ENCODE measurements around the gene SELL.
"Not testable (repeated sequence)": the region's sequence is repeated elsewhere in the genome, so short reads cannot be mapped to it uniquely, and the experiment has no call there.

Gene SELL

GRCh38 chr1:169662680-169663079 is 48.7 kb downstream of the SELL start:
- H3K79me2 ChIP-seq (ENCODE audit: control insufficient read depth, insufficient read depth, low read length); H3K27ac ChIP-seq (ENCODE audit: low read depth, low read length); H3K18ac ChIP-seq (ENCODE audit: low read length); H3K23ac ChIP-seq (ENCODE audit: low read length); H3K4me1 ChIP-seq (ENCODE audit: control insufficient read depth, low read depth, low read length); H2AK5ac ChIP-seq (ENCODE audit: low read length); H3K9ac ChIP-seq (ENCODE audit: low read length); H3K27me3 ChIP-seq (ENCODE audit: insufficient read depth, low read length, poor library complexity); H3K56ac ChIP-seq (ENCODE audit: low read length); DNase-seq; H3K36me3 ChIP-seq (ENCODE audit: control insufficient read depth, insufficient read depth, low read length); H3K4ac ChIP-seq (ENCODE audit: low read depth, low read length); H3K79me1 ChIP-seq (ENCODE audit: low read length); H2BK15ac ChIP-seq (replicated peaks; ENCODE audit: low read depth); H2BK120ac ChIP-seq (ENCODE audit: low read depth, low read length); H3K4me2 ChIP-seq (ENCODE audit: low read length); H3K4me3 ChIP-seq (ENCODE audit: low read length); H4K5ac ChIP-seq (ENCODE audit: low read length); H2BK5ac ChIP-seq (ENCODE audit: low read length); H4K8ac ChIP-seq (ENCODE audit: low read depth, low read length): not testable (repeated sequence)
- no CpG with 5 or more reads among the region's 8 CpGs for WGBS (ENCODE audit: extremely low coverage, insufficient coverage, low lambda C conversion rate)

- not testable (repeated sequence) for H3K4me3 ChIP-seq (ENCODE audit: low read length); H3K4me1 ChIP-seq (ENCODE audit: control insufficient read depth, low read depth, low read length); H3K36me3 ChIP-seq (ENCODE audit: control insufficient read depth, insufficient read depth, low read length); DNase-seq; H3K4ac ChIP-seq (ENCODE audit: low read depth, low read length); H4K5ac ChIP-seq (ENCODE audit: low read length); H3K56ac ChIP-seq (ENCODE audit: low read length); H3K79me2 ChIP-seq (ENCODE audit: control insufficient read depth, insufficient read depth, low read length); H3K23ac ChIP-seq (ENCODE audit: low read length); H3K4me2 ChIP-seq (ENCODE audit: low read length); H2BK5ac ChIP-seq (ENCODE audit: low read length); H3K27me3 ChIP-seq (ENCODE audit: insufficient read depth, low read length, poor library complexity); H3K9ac ChIP-seq (ENCODE audit: low read length); H3K18ac ChIP-seq (ENCODE audit: low read length); H3K27ac ChIP-seq (ENCODE audit: low read depth, low read length); H2BK15ac ChIP-seq (replicated peaks; ENCODE audit: low read depth); H3K79me1 ChIP-seq (ENCODE audit: low read length); H4K8ac ChIP-seq (ENCODE audit: low read depth, low read length); H2AK5ac ChIP-seq (ENCODE audit: low read length); H2BK120ac ChIP-seq (ENCODE audit: low read depth, low read length)
- WGBS (ENCODE audit: extremely low coverage, insufficient coverage, low lambda C conversion rate), result no CpG with 5 or more reads among the region's 16 CpGs
Measured at GRCh38 chr1:169661066-169661465, 50.4 kb downstream of the SELL start.

DNA sequence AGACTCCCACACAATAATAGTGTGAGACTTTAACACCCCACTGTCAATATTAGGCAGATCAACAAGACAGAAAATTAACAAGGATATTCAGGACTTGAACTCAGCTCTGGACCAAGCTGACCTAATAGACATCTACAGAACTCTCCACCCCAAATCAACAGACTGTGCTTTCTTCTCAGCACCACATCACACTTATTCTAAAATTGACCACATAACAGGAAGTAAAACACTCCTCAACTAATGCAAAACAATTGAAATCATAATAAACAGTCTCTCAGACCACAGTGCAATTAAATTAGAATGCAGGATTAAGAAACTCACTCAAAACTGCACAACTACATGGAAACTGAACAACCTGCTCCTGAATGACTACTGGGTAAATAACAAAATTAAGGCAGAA is 52.6 kb downstream of the SELL start:
- H3K27ac ChIP-seq (ENCODE audit: low read depth, low read length); DNase-seq; H3K36me3 ChIP-seq (ENCODE audit: control insufficient read depth, insufficient read depth, low read length); H2BK5ac ChIP-seq (ENCODE audit: low read length); H3K9ac ChIP-seq (ENCODE audit: low read length); H2BK15ac ChIP-seq (replicated peaks; ENCODE audit: low read depth); H2BK120ac ChIP-seq (ENCODE audit: low read depth, low read length); H3K4ac ChIP-seq (ENCODE audit: low read depth, low read length); H3K27me3 ChIP-seq (ENCODE audit: insufficient read depth, low read length, poor library complexity); H3K79me2 ChIP-seq (ENCODE audit: control insufficient read depth, insufficient read depth, low read length); H3K56ac ChIP-seq (ENCODE audit: low read length); H2AK5ac ChIP-seq (ENCODE audit: low read length); H3K23ac ChIP-seq (ENCODE audit: low read length); H3K18ac ChIP-seq (ENCODE audit: low read length); H3K4me3 ChIP-seq (ENCODE audit: low read length); H3K4me1 ChIP-seq (ENCODE audit: control insufficient read depth, low read depth, low read length); H4K8ac ChIP-seq (ENCODE audit: low read depth, low read length); H4K5ac ChIP-seq (ENCODE audit: low read length); H3K79me1 ChIP-seq (ENCODE audit: low read length); H3K4me2 ChIP-seq (ENCODE audit: low read length): not testable (repeated sequence)

- H3K27me3 ChIP-seq (ENCODE audit: insufficient read depth, low read length, poor library complexity), result no peaks in the 10 kb centered on the region
Measured at GRCh38 chr1:169653873-169654272, 57.5 kb downstream of the SELL start.

DNA sequence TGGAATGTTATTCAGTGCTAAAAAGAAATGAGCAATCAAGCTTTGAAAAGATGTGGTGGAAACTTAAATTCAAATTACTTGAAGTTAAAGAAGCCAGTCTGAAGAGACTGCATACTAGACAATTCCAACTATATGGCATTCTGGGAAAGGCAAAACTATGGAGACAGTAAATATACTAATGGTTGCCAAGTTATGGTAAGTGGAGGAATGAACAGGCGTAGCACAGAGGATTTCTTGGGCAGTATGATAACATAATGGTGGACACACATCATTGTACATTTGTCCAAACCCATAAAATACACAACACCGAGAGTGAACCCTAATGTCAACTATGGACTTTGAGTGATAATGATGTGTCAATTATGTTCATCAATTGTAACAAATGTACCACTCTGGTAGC is 60.4 kb downstream of the SELL start:
- H3K36me3 ChIP-seq (ENCODE audit: control insufficient read depth, insufficient read depth, low read length), result no peaks in the 10 kb centered on the region

More at GRCh38 chr1:169653873-169654272, 57.5 kb downstream of the SELL start:
- Histone ChIP-seq H2BK15ac (replicated peaks; ENCODE audit: low read depth) (no peak overlapping the region), H3K23ac (ENCODE audit: low read length) (no peak overlapping the region), H3K27ac (ENCODE audit: low read depth, low read length) (no peak overlapping the region), H3K9ac (ENCODE audit: low read length) (no peak overlapping the region), H2BK120ac (ENCODE audit: low read depth, low read length) (no peak overlapping the region), H3K18ac (ENCODE audit: low read length) (no peak overlapping the region), H3K4ac (ENCODE audit: low read depth, low read length) (no peak overlapping the region), H3K36me3 (ENCODE audit: control insufficient read depth, insufficient read depth, low read length) (no peaks in the 10 kb centered on the region), H4K8ac (ENCODE audit: low read depth, low read length) (no peak overlapping the region), H3K4me1 (ENCODE audit: control insufficient read depth, low read depth, low read length) (no peaks in the 10 kb centered on the region), H3K79me1 (ENCODE audit: low read length) (no peaks in the 10 kb centered on the region), H3K4me2 (ENCODE audit: low read length) (no peak overlapping the region), H2BK5ac (ENCODE audit: low read length) (no peak overlapping the region), H3K56ac (ENCODE audit: low read length) (no peak overlapping the region), H2AK5ac (ENCODE audit: low read length) (no peak overlapping the region), H3K4me3 (ENCODE audit: low read length) (no peak overlapping the region), H3K79me2 (ENCODE audit: control insufficient read depth, insufficient read depth, low read length) (no peaks in the 10 kb centered on the region), H4K5ac (ENCODE audit: low read length) (no peak overlapping the region)
- WGBS (ENCODE audit: extremely low coverage, insufficient coverage, low lambda C conversion rate), result no CpG with 5 or more reads among the region's 2 CpGs
- no peak for DNase-seq

GRCh38 chr1:169650551-169650950 is 60.9 kb downstream of the SELL start:
- no peak overlapping the region for H3K23ac ChIP-seq (ENCODE audit: low read length)
- H2BK120ac ChIP-seq (ENCODE audit: low read depth, low read length), result no peak overlapping the region
- no peak overlapping the region for H2AK5ac ChIP-seq (ENCODE audit: low read length)
- no peaks in the 10 kb centered on the region for H3K79me1 ChIP-seq (ENCODE audit: low read length)
- H2BK15ac ChIP-seq (replicated peaks; ENCODE audit: low read depth), result no peak overlapping the region
- no peak overlapping the region for H3K27ac ChIP-seq (ENCODE audit: low read depth, low read length)
- H3K4me3 ChIP-seq (ENCODE audit: low read length), result no peak overlapping the region
- no peak overlapping the region for H4K8ac ChIP-seq (ENCODE audit: low read depth, low read length)
- no peak overlapping the region for H3K56ac ChIP-seq (ENCODE audit: low read length)
- no peak overlapping the region for H3K18ac ChIP-seq (ENCODE audit: low read length)
- WGBS (ENCODE audit: extremely low coverage, insufficient coverage, low lambda C conversion rate), result no CpG with 5 or more reads among the region's 4 CpGs
- H2BK5ac ChIP-seq (ENCODE audit: low read length), result no peak overlapping the region
- H3K4ac ChIP-seq (ENCODE audit: low read depth, low read length), result no peak overlapping the region
- no peak for DNase-seq
- no peaks in the 10 kb centered on the region for H3K36me3 ChIP-seq (ENCODE audit: control insufficient read depth, insufficient read depth, low read length)
- H3K27me3 ChIP-seq (ENCODE audit: insufficient read depth, low read length, poor library complexity), result no peaks in the 10 kb centered on the region
- no peaks in the 10 kb centered on the region for H3K79me2 ChIP-seq (ENCODE audit: control insufficient read depth, insufficient read depth, low read length)
- no peak overlapping the region for H4K5ac ChIP-seq (ENCODE audit: low read length)
- H3K4me2 ChIP-seq (ENCODE audit: low read length), result no peak overlapping the region
- no peaks in the 10 kb centered on the region for H3K4me1 ChIP-seq (ENCODE audit: control insufficient read depth, low read depth, low read length)
- H3K9ac ChIP-seq (ENCODE audit: low read length), result no peak overlapping the region

More for the DNA sequence above, 60.4 kb downstream of the SELL start:
- Histone ChIP-seq H3K18ac (ENCODE audit: low read length) (no peak overlapping the region), H3K23ac (ENCODE audit: low read length) (no peak overlapping the region), H3K79me2 (ENCODE audit: control insufficient read depth, insufficient read depth, low read length) (no peaks in the 10 kb centered on the region), H4K5ac (ENCODE audit: low read length) (no peak overlapping the region), H3K27me3 (ENCODE audit: insufficient read depth, low read length, poor library complexity) (no peaks in the 10 kb centered on the region), H3K4me2 (ENCODE audit: low read length) (no peak overlapping the region), H3K79me1 (ENCODE audit: low read length) (no peaks in the 10 kb centered on the region), H3K4me3 (ENCODE audit: low read length) (no peak overlapping the region), H3K27ac (ENCODE audit: low read depth, low read length) (no peak overlapping the region), H3K4ac (ENCODE audit: low read depth, low read length) (no peak overlapping the region), H3K9ac (ENCODE audit: low read length) (no peak overlapping the region), H2BK120ac (ENCODE audit: low read depth, low read length) (no peak overlapping the region), H4K8ac (ENCODE audit: low read depth, low read length) (no peak overlapping the region), H3K56ac (ENCODE audit: low read length) (no peak overlapping the region), H2AK5ac (ENCODE audit: low read length) (no peak overlapping the region), H2BK15ac (replicated peaks; ENCODE audit: low read depth) (no peak overlapping the region), H2BK5ac (ENCODE audit: low read length) (no peak overlapping the region), H3K4me1 (ENCODE audit: control insufficient read depth, low read depth, low read length) (no peaks in the 10 kb centered on the region)
- no CpG with 5 or more reads among the region's 2 CpGs for WGBS (ENCODE audit: extremely low coverage, insufficient coverage, low lambda C conversion rate)
- no peak for DNase-seq

Measured in mesendoderm (in vitro differentiated cells).